Transverse colon (tissue), 4 donors: ENCODE results near the gene TREX2.

Experiments used
- EP300 ChIP-seq: sonication (generic); formaldehyde crosslinking; IDR thresholded peaks from one replicate; pipeline ENCODE4 v1.6.1; 2017; ENCODE audit warnings: antibody characterized with exemption, low read depth
- POLR2A ChIP-seq: fragments of 450-650 bp; IDR thresholded peaks from one replicate; pipeline ENCODE4 v1.6.1; 2016; ENCODE audit warnings: antibody characterized with exemption, mild to moderate bottlenecking, moderate library complexity
- POLR2AphosphoS5 ChIP-seq, 3 donors: sonication (generic); formaldehyde crosslinking; IDR thresholded peaks; one replicate each; pipeline ENCODE4 v1.6.1; 2016; ENCODE audit warnings: antibody characterized with exemption in 3 of 3
- TF ChIP-seq, protein P1 (sequence below), 5 experiments: fragments of 200-600 bp in 3 of 5; fragments of 450-650 bp in 2 of 5; sonication (generic) in 3 of 5; IDR thresholded peaks; 1 replicate in 2 of 5; 2 replicates in 3 of 5; pipeline ENCODE4 v1.5.1; 2016 to 2017; ENCODE audit warnings: antibody characterized with exemption in 5 of 5, inconsistent platforms in 3 of 5, mild to moderate bottlenecking in 2 of 5, moderate library complexity in 1 of 5

DNA sequence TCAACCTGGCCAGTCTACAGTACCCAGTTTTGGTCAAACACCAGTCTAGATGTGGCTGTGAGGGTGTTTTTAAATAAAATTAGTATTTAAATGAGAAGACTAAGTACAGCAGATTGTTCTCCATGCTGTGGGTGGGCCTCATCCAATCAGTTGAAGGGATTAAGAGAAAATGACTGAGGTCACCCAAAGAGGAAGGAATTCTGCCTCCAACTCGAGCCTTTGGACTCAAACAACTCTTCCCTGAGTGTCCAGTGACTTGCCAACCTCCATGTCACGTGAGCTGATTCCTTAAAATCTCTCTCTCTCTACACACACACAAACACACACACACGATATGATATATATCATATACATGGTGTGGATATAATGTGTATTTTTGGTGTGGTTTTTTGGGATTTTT, 10.0 kb downstream of the TREX2 start:
- TF ChIP-seq POLR2AphosphoS5 (IDR thresholded peaks at IDR 0.05) (no peak), POLR2A (no peak), EP300 (no peak)
- TF ChIP-seq, protein P1, sequence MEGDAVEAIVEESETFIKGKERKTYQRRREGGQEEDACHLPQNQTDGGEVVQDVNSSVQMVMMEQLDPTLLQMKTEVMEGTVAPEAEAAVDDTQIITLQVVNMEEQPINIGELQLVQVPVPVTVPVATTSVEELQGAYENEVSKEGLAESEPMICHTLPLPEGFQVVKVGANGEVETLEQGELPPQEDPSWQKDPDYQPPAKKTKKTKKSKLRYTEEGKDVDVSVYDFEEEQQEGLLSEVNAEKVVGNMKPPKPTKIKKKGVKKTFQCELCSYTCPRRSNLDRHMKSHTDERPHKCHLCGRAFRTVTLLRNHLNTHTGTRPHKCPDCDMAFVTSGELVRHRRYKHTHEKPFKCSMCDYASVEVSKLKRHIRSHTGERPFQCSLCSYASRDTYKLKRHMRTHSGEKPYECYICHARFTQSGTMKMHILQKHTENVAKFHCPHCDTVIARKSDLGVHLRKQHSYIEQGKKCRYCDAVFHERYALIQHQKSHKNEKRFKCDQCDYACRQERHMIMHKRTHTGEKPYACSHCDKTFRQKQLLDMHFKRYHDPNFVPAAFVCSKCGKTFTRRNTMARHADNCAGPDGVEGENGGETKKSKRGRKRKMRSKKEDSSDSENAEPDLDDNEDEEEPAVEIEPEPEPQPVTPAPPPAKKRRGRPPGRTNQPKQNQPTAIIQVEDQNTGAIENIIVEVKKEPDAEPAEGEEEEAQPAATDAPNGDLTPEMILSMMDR (IDR thresholded peaks at IDR 0.05), result no peak
